GM12865 (cell line): Measurements from ENCODE around the gene CDAN1.

ENCODE experiments used
- DNase-seq: peaks from one replicate; pipeline ENCODE4 v3.0.0; 2010; ENCODE audit warnings: low read depth
- H3K4me3 ChIP-seq: 2 replicates; pipeline ENCODE4 v1.5.1; 2011; ENCODE audit warnings: mild to moderate bottlenecking, low read depth, low read length, control low read depth
- TF ChIP-seq, protein P1 (sequence below): IDR thresholded peaks from 2 replicates; pipeline ENCODE4 v1.5.1; 2011; ENCODE audit warnings: low read length, control low read depth, low read depth, inconsistent platforms; ENCODE audit not compliant: insufficient read depth; ENCODE audit errors: missing control alignments

Gene CDAN1, protein sequence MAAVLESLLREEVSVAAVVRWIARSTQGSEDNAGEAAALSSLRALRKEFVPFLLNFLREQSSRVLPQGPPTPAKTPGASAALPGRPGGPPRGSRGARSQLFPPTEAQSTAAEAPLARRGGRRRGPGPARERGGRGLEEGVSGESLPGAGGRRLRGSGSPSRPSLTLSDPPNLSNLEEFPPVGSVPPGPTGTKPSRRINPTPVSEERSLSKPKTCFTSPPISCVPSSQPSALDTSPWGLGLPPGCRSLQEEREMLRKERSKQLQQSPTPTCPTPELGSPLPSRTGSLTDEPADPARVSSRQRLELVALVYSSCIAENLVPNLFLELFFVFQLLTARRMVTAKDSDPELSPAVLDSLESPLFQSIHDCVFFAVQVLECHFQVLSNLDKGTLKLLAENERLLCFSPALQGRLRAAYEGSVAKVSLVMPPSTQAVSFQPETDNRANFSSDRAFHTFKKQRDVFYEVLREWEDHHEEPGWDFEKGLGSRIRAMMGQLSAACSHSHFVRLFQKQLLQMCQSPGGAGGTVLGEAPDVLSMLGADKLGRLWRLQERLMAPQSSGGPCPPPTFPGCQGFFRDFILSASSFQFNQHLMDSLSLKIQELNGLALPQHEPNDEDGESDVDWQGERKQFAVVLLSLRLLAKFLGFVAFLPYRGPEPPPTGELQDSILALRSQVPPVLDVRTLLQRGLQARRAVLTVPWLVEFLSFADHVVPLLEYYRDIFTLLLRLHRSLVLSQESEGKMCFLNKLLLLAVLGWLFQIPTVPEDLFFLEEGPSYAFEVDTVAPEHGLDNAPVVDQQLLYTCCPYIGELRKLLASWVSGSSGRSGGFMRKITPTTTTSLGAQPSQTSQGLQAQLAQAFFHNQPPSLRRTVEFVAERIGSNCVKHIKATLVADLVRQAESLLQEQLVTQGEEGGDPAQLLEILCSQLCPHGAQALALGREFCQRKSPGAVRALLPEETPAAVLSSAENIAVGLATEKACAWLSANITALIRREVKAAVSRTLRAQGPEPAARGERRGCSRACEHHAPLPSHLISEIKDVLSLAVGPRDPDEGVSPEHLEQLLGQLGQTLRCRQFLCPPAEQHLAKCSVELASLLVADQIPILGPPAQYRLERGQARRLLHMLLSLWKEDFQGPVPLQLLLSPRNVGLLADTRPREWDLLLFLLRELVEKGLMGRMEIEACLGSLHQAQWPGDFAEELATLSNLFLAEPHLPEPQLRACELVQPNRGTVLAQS

DNA sequence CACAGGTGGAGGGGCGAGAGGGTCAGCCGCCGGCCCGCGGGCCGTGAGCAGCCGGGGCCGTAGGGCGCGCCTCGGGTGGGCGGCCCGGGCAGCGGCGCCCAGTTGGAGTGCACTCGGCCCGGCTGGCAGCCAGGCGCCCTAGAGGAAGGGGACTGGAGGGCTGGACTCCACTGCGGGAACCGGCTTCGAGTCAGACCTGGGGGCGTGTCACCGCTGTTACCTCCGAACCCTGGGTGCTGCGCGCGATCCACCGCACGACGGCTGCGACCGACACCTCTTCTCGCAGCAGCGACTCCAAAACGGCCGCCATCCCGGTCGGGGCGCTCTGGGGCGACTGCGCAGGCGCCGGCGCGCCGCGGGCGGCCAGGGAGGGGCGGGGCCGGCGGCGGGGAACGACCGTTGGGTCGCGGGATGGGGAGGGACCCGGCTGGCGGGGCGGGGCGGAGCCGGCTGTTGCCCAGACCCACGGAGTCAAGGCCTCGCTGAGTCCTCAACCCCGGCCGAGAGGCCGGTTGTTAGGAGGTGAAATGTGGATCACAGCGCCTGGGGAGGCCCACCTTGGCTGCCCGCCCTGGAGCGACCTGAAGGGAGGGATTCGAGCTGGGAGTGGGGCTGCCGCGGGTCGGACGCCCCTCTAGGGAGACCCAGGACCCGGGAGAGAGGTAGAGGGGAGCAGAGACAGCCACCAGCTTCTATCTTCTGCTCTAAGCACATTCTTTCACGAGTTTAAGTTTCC is at the start of gene CDAN1:
Gene CDAN1 (minus strand): TSS at position 336 of the 736 bp plus-strand sequence. CDS start 26 bp downstream, at position 310.
- peak; percentile 89 for DNase-seq
- TF ChIP-seq, protein P1, sequence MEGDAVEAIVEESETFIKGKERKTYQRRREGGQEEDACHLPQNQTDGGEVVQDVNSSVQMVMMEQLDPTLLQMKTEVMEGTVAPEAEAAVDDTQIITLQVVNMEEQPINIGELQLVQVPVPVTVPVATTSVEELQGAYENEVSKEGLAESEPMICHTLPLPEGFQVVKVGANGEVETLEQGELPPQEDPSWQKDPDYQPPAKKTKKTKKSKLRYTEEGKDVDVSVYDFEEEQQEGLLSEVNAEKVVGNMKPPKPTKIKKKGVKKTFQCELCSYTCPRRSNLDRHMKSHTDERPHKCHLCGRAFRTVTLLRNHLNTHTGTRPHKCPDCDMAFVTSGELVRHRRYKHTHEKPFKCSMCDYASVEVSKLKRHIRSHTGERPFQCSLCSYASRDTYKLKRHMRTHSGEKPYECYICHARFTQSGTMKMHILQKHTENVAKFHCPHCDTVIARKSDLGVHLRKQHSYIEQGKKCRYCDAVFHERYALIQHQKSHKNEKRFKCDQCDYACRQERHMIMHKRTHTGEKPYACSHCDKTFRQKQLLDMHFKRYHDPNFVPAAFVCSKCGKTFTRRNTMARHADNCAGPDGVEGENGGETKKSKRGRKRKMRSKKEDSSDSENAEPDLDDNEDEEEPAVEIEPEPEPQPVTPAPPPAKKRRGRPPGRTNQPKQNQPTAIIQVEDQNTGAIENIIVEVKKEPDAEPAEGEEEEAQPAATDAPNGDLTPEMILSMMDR = no peak
- H3K4me3 ChIP-seq = peak within 1 kb of the TSS; percentile 83

DNA sequence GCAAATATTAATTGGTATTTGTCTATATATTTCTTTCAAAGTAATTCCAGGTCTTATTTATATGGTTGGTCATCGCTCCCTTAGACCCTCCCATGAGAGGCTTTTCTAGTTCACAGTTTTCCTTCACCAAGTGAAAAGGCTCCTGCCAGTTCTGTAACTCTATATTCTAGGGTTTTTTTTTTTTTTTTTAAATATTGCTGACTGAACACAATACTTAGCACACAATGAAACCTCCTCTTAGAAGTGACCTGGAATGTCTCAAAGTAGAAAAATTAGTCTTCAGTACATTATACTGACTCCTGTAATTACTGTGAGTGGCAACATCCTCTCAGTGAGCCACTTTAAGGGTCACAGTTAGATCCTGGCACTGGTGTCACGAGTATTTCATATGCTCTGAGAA is 48.6 kb upstream of the CDAN1 start:
- TF ChIP-seq, protein P1 = no peak
- no peak overlapping the region for H3K4me3 ChIP-seq
- DNase-seq = no peak

DNA sequence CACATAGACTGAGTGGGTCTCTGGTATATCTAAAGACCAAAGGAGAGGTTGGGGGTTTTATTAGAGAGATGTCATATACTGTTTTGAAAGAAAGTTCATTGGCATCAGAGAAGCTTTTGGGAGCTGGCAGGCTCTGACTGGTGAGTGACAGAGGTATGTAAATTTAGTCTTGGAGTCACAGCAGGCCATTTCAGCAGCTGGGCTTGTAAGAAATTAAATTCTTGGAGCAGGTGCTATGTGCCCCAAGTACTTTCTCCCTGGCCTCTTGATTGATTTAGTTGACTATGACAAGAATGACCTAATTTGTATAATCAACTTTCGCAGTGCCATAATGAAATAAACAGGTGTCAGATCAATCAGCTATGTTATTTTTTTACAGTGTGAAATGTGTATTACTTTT is 47.8 kb upstream of the CDAN1 start:
- no peak overlapping the region for H3K4me3 ChIP-seq
- no peak for DNase-seq
- TF ChIP-seq, protein P1 = no peak

DNA sequence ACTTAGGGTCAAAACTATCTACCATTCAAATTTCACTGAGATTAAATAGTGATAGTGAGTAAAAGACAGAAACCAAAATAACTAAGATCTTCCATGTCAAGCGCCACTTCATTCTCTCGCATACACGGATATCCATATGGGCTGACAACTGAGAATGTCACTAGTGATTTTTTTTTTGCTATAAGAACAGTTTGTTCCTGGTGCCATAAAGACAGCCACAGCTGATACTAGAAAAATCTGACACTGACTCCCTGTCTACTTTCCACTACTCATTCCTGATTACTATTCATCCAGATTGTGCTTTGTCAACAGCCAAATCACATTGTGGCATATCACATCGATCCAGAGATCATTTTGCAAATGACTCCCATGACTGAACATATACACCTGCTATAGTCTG is 45.8 kb upstream of the CDAN1 start:
- no peak overlapping the region for H3K4me3 ChIP-seq

DNA sequence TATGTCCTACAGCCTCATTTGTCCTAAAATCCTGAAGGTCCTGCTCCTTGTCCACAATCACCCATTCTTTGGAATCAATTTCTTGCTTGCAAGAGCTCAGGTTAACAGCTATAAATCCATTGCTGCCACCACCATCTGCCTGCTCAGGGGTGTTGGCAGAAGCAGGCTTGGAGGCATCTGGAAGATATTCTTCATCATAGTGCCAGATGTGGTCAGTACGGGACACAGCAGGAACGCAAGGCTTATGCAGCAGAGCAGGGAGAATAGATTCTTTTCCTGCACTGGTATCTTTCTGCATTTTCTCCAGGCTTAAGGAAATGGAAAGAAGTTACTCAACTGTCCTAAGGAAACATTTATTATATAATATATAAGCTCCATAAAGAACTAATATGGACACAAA is 38.5 kb upstream of the CDAN1 start:
- TF ChIP-seq, protein P1 = no peak
- no peak for DNase-seq
- H3K4me3 ChIP-seq = no peak overlapping the region

More for the DNA sequence above, 45.8 kb upstream of the CDAN1 start:
- DNase-seq = no peak
- TF ChIP-seq, protein P1 = no peak

DNA sequence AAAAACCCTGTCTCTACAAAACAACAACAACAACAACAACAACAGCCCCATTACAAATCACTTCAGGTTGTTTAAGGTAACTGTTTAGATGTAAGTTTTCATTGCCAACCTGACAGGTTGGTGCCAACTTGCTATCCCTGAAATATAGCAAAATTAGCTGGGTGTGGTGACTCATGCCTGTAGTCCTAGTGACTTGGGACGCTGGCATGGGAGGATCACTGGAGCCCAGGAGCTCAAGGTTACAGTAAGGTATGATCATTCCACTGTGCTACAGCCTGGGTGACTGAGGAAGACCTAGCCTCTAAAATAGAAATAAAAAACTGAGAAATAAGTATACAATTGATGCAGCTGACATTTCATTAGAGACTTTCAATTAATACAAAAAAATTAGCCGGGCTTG is 36.0 kb upstream of the CDAN1 start:
- TF ChIP-seq, protein P1 = no peak
- DNase-seq = no peak
- no peak overlapping the region for H3K4me3 ChIP-seq
